Cortex of kidney (tissue), 1 donor: ENCODE data around the gene TMEM150C.
"Not testable (repeated sequence)": the region's sequence is repeated elsewhere in the genome, so short reads cannot be mapped to it uniquely, and the experiment has no call there.

Experiments
- DNase-seq: peaks from one replicate; lab custom pipeline; 2025; lab: John Stamatoyannopoulos, UW

Gene TMEM150C

GRCh38 chr4:82515705-82516104 lies 46.1 kb downstream of the TMEM150C start:
- DNase-seq, result no peak

GRCh38 chr4:82513382-82513781 lies 48.4 kb downstream of the TMEM150C start:
- no peak for DNase-seq

GRCh38 chr4:82510216-82510615 lies 51.6 kb downstream of the TMEM150C start:
- no peak for DNase-seq

- no peak for DNase-seq
These were observed 52.9 kb downstream of the TMEM150C start for GRCh38 chr4:82508806-82509428.

GRCh38 chr4:82508011-82508410 lies 53.8 kb downstream of the TMEM150C start:
- DNase-seq, result no peak

GRCh38 chr4:82501154-82501442 lies 60.7 kb downstream of the TMEM150C start:
- no peak for DNase-seq

- DNase-seq, result no peak
These were observed 61.2 kb downstream of the TMEM150C start for GRCh38 chr4:82500435-82501153.

- DNase-seq, result no peak
These were observed 61.9 kb downstream of the TMEM150C start for GRCh38 chr4:82499738-82500434.

GRCh38 chr4:82496349-82496748 lies 65.4 kb downstream of the TMEM150C start:
- DNase-seq, result no peak

- no peak for DNase-seq
These were observed 66.1 kb downstream of the TMEM150C start for GRCh38 chr4:82495666-82496065.

- DNase-seq, result no peak
These were observed 67.9 kb downstream of the TMEM150C start for GRCh38 chr4:82493721-82494425.

- DNase-seq, result no peak
These were observed 70.4 kb downstream of the TMEM150C start for GRCh38 chr4:82491251-82491960.

- DNase-seq, result no peak
These were observed 71.8 kb downstream of the TMEM150C start for GRCh38 chr4:82489987-82490386.

GRCh38 chr4:82489076-82489475 lies 72.7 kb downstream of the TMEM150C start:
- no peak for DNase-seq

GRCh38 chr4:82484996-82485783 lies 76.6 kb downstream of the TMEM150C start:
- DNase-seq, result no peak

- DNase-seq, result no peak
These were observed 79.4 kb downstream of the TMEM150C start for GRCh38 chr4:82482387-82482786.

GRCh38 chr4:82481506-82481840 lies 80.3 kb downstream of the TMEM150C start:
- DNase-seq, result no peak

GRCh38 chr4:82480771-82481505 lies 80.8 kb downstream of the TMEM150C start:
- DNase-seq, result no peak

- DNase-seq, result no peak
These were observed 82.2 kb downstream of the TMEM150C start for GRCh38 chr4:82479562-82479961.

- DNase-seq, result not testable (repeated sequence)
These were observed 84.3 kb downstream of the TMEM150C start for GRCh38 chr4:82477469-82477868.

GRCh38 chr4:82475931-82476330 lies 85.9 kb downstream of the TMEM150C start:
- not testable (repeated sequence) for DNase-seq
